SK-N-SH treated with all-trans-retinoic acid at 6 μM for 48 hours (cell line): ENCODE measurements around the gene AIP.

Experiments
- ATAC-seq: fragments of 200-7000 bp; cut with Tn5 transposase; 3 replicates; pipeline ENCODE4 v1.9.1; 2020; ENCODE audit warnings: mild to moderate bottlenecking, moderate library complexity
- ARNTL ChIP-seq: fragments of 450-650 bp; formaldehyde crosslinking; IDR thresholded peaks from 2 replicates; pipeline ENCODE4 v1.5.0; 2020; ENCODE audit warnings: low read depth, mild to moderate bottlenecking, moderate library complexity, borderline replicate concordance
- BACH2 ChIP-seq: fragments of 250-450 bp; sonication (Bioruptor Pico); IDR thresholded peaks from 2 replicates; pipeline ENCODE4 v1.9.0; 2021; ENCODE audit warnings: mild to moderate bottlenecking, borderline replicate concordance
- CSDC2 ChIP-seq: fragments of 250-450 bp; sonication (Bioruptor Pico); IDR thresholded peaks from 2 replicates; pipeline ENCODE4 v1.5.0; 2020; ENCODE audit warnings: mild to moderate bottlenecking, moderate library complexity
- CSRNP3 ChIP-seq: fragments of 250-450 bp; sonication (Bioruptor Pico); IDR thresholded peaks from 2 replicates; pipeline ENCODE4 v1.5.1; 2021; ENCODE audit warnings: mild to moderate bottlenecking, moderate library complexity
- ESRRG ChIP-seq: fragments of 250-450 bp; sonication (Bioruptor Pico); IDR thresholded peaks from 2 replicates; pipeline ENCODE4 v1.6.1; 2021; ENCODE audit warnings: mild to moderate bottlenecking
- GLIS3 ChIP-seq: fragments of 250-450 bp; sonication (Bioruptor Pico); IDR thresholded peaks from 2 replicates; pipeline ENCODE4 v1.5.0; 2020; ENCODE audit warnings: mild to moderate bottlenecking, moderate library complexity
- ISL1 ChIP-seq: fragments of 250-450 bp; sonication (Bioruptor Pico); IDR thresholded peaks from 2 replicates; pipeline ENCODE4 v2.1.2; 2022; ENCODE audit warnings: mild to moderate bottlenecking, moderate library complexity
- OSR1 ChIP-seq: fragments of 250-450 bp; sonication (Bioruptor Pico); IDR thresholded peaks from 2 replicates; pipeline ENCODE4 v1.8.0; 2022; ENCODE audit warnings: moderate library complexity, mild to moderate bottlenecking, inconsistent platforms
- POU6F1 ChIP-seq: fragments of 250-450 bp; sonication (Bioruptor Pico); IDR thresholded peaks from 2 replicates; pipeline ENCODE4 v1.8.0; 2021; ENCODE audit warnings: low read depth, mild to moderate bottlenecking, moderate library complexity, borderline replicate concordance
- PPARA ChIP-seq: fragments of 250-450 bp; sonication (Bioruptor Pico); IDR thresholded peaks from 2 replicates; pipeline ENCODE4 v1.5.0; 2020; ENCODE audit warnings: mild to moderate bottlenecking, borderline replicate concordance
- SNAI2 ChIP-seq: fragments of 250-450 bp; sonication (Bioruptor Pico); IDR thresholded peaks from 2 replicates; pipeline ENCODE4 v1.5.0; 2020; ENCODE audit warnings: mild to moderate bottlenecking, moderate library complexity
- TCF4 ChIP-seq: fragments of 250-450 bp; sonication (Bioruptor Pico); IDR thresholded peaks from 2 replicates; pipeline ENCODE4 v1.8.0; 2021; ENCODE audit warnings: mild to moderate bottlenecking, moderate library complexity, borderline replicate concordance
- TOX ChIP-seq: fragments of 250-450 bp; sonication (Bioruptor Pico); IDR thresholded peaks from 2 replicates; pipeline ENCODE4 v1.8.0; 2021; ENCODE audit warnings: mild to moderate bottlenecking, moderate library complexity, borderline replicate concordance
- ZC3H10 ChIP-seq: fragments of 250-450 bp; sonication (Bioruptor Pico); IDR thresholded peaks from 2 replicates; pipeline ENCODE4 v1.5.1; 2021; ENCODE audit warnings: mild to moderate bottlenecking, moderate library complexity
- ZFP3 ChIP-seq: fragments of 250-450 bp; sonication (Bioruptor Pico); IDR thresholded peaks from 2 replicates; pipeline ENCODE4 v1.5.0; 2020; ENCODE audit warnings: mild to moderate bottlenecking, moderate library complexity
- ZFP30 ChIP-seq: fragments of 450-650 bp; formaldehyde crosslinking; IDR thresholded peaks from 2 replicates; pipeline ENCODE4 v1.5.0; 2022; ENCODE audit warnings: mild to moderate bottlenecking, moderate library complexity
- ZNF565 ChIP-seq: fragments of 450-650 bp; formaldehyde crosslinking; conservative IDR thresholded peaks from 2 replicates; pipeline ENCODE4 v1.5.0; 2020; ENCODE audit warnings: low read depth, mild to moderate bottlenecking, moderate library complexity
- ZNF70 ChIP-seq: fragments of 450-650 bp; formaldehyde crosslinking; IDR thresholded peaks from 2 replicates; pipeline ENCODE4 v1.5.0; 2020; ENCODE audit warnings: mild to moderate bottlenecking, moderate library complexity
- ZNF8 ChIP-seq: fragments of 450-650 bp; formaldehyde crosslinking; IDR thresholded peaks from 2 replicates; pipeline ENCODE4 v1.5.0; 2020; ENCODE audit warnings: mild to moderate bottlenecking, moderate library complexity
- TF ChIP-seq, protein P1 (sequence below): fragments of 250-450 bp; sonication (Bioruptor Pico); IDR thresholded peaks from 2 replicates; pipeline ENCODE4 v1.5.0; 2020; ENCODE audit warnings: mild to moderate bottlenecking, moderate library complexity
- TF ChIP-seq, protein P2 (sequence below): fragments of 250-450 bp; sonication (Bioruptor Pico); IDR thresholded peaks from 2 replicates; pipeline ENCODE4 v1.8.0; 2020; ENCODE audit warnings: mild to moderate bottlenecking, moderate library complexity, borderline replicate concordance
- TF ChIP-seq, protein P3 (sequence below): fragments of 250-450 bp; sonication (Bioruptor Pico); IDR thresholded peaks from 2 replicates; pipeline ENCODE4 v1.5.1; 2020; ENCODE audit warnings: low read depth, mild to moderate bottlenecking, moderate library complexity

AIP gene

GRCh38 chr11:67523556-67524479 lies 41.0 kb downstream of the AIP start:
- TF ChIP-seq ZC3H10 (CRISPR knock-in tag) = no peak
- no peak for TF ChIP-seq ZFP3 (CRISPR knock-in tag)
- TF ChIP-seq POU6F1 (CRISPR knock-in tag) = no peak
- TF ChIP-seq, protein P1, sequence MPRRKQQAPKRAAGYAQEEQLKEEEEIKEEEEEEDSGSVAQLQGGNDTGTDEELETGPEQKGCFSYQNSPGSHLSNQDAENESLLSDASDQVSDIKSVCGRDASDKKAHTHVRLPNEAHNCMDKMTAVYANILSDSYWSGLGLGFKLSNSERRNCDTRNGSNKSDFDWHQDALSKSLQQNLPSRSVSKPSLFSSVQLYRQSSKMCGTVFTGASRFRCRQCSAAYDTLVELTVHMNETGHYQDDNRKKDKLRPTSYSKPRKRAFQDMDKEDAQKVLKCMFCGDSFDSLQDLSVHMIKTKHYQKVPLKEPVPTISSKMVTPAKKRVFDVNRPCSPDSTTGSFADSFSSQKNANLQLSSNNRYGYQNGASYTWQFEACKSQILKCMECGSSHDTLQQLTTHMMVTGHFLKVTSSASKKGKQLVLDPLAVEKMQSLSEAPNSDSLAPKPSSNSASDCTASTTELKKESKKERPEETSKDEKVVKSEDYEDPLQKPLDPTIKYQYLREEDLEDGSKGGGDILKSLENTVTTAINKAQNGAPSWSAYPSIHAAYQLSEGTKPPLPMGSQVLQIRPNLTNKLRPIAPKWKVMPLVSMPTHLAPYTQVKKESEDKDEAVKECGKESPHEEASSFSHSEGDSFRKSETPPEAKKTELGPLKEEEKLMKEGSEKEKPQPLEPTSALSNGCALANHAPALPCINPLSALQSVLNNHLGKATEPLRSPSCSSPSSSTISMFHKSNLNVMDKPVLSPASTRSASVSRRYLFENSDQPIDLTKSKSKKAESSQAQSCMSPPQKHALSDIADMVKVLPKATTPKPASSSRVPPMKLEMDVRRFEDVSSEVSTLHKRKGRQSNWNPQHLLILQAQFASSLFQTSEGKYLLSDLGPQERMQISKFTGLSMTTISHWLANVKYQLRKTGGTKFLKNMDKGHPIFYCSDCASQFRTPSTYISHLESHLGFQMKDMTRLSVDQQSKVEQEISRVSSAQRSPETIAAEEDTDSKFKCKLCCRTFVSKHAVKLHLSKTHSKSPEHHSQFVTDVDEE (CRISPR knock-in tag) = no peak
- no peak for TF ChIP-seq ZFP30
- TF ChIP-seq, protein P2, sequence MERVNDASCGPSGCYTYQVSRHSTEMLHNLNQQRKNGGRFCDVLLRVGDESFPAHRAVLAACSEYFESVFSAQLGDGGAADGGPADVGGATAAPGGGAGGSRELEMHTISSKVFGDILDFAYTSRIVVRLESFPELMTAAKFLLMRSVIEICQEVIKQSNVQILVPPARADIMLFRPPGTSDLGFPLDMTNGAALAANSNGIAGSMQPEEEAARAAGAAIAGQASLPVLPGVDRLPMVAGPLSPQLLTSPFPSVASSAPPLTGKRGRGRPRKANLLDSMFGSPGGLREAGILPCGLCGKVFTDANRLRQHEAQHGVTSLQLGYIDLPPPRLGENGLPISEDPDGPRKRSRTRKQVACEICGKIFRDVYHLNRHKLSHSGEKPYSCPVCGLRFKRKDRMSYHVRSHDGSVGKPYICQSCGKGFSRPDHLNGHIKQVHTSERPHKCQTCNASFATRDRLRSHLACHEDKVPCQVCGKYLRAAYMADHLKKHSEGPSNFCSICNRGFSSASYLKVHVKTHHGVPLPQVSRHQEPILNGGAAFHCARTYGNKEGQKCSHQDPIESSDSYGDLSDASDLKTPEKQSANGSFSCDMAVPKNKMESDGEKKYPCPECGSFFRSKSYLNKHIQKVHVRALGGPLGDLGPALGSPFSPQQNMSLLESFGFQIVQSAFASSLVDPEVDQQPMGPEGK (CRISPR knock-in tag) = no peak
- no peak for TF ChIP-seq OSR1 (CRISPR knock-in tag)
- no peak for TF ChIP-seq TCF4 (CRISPR knock-in tag)
- TF ChIP-seq ZNF70 (CRISPR knock-in tag) = no peak
- TF ChIP-seq PPARA (CRISPR knock-in tag) = no peak
- no peak for TF ChIP-seq BACH2
- TF ChIP-seq CSDC2 = no peak
- TF ChIP-seq GLIS3 (CRISPR knock-in tag) = no peak
- ATAC-seq = no peak

GRCh38 chr11:67524480-67524808 lies 41.6 kb downstream of the AIP start:
- ATAC-seq = no peak
- TF ChIP-seq ZC3H10 (CRISPR knock-in tag) (no peak), PPARA (CRISPR knock-in tag) (no peak), ZFP30 (no peak), CSRNP3 (CRISPR knock-in tag) (no peak), ZNF8 (CRISPR knock-in tag) (no peak), TOX (no peak), ZNF565 (no peak), ARNTL (CRISPR knock-in tag) (no peak)
- TF ChIP-seq, protein P3, sequence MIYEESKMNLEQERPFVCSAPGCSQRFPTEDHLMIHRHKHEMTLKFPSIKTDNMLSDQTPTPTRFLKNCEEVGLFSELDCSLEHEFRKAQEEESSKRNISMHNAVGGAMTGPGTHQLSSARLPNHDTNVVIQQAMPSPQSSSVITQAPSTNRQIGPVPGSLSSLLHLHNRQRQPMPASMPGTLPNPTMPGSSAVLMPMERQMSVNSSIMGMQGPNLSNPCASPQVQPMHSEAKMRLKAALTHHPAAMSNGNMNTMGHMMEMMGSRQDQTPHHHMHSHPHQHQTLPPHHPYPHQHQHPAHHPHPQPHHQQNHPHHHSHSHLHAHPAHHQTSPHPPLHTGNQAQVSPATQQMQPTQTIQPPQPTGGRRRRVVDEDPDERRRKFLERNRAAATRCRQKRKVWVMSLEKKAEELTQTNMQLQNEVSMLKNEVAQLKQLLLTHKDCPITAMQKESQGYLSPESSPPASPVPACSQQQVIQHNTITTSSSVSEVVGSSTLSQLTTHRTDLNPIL (CRISPR knock-in tag) = no peak

- ATAC-seq = no peak
- TF ChIP-seq ARNTL (CRISPR knock-in tag) = no peak
- TF ChIP-seq POU6F1 (CRISPR knock-in tag) = no peak
- no peak for TF ChIP-seq SNAI2 (CRISPR knock-in tag)
- TF ChIP-seq ZNF565 = no peak
- TF ChIP-seq ISL1 (CRISPR knock-in tag) = no peak
- TF ChIP-seq ESRRG (CRISPR knock-in tag) = no peak
- TF ChIP-seq CSRNP3 (CRISPR knock-in tag) = no peak
- TF ChIP-seq, protein P3 (CRISPR knock-in tag) = no peak
- TF ChIP-seq CSDC2 = no peak
Observed at GRCh38 chr11:67525275-67525976, 42.6 kb downstream of the AIP start.
